MCF 10A (cell line): Measurements from ENCODE around the gene MSANTD3. TPM values are rescaled to one million over a fixed set of nuclear protein-coding genes. Genes with fewer than 3 reads are reported as not detected.

Experiments used
- BruUV-seq: library from RNA; stranded (reverse); fragments of 400-500 nt; replicated peaks from 2 replicates; lab custom pipeline; 2021; lab: Mats Ljungman, UMichigan
- CTCF ChIA-PET: fragments of 300-600 bp; sonication (Branson Sonifier 250); formaldehyde crosslinking; extraction: SDS; loops from one replicate; lab custom pipeline; 2021; ENCODE audit warnings: antibody characterized with exemption, inconsistent platforms; lab: Yijun Ruan, JAX
- POLR2A ChIA-PET: fragments of 300-600, 350-650 bp; sonication (Branson Sonifier 250); formaldehyde crosslinking; extraction: SDS; loops from one replicate; lab custom pipeline; 2020; ENCODE audit warnings: antibody characterized with exemption, inconsistent platforms; lab: Yijun Ruan, JAX
- DNase-seq: peaks from one replicate; pipeline ENCODE4 v3.0.0-alpha.2; 2018; ENCODE audit not compliant: unreplicated experiment
- H3K27ac Mint-ChIP-seq: one replicate; pipeline ENCODE4 v1.8.0; 2022; ENCODE audit warnings: mild to moderate bottlenecking, low read depth, mixed read lengths; ENCODE audit not compliant: unreplicated experiment
- H3K27me3 Mint-ChIP-seq: one replicate; pipeline ENCODE4 v1.8.0; 2022; ENCODE audit warnings: mixed read lengths; ENCODE audit not compliant: insufficient read depth, unreplicated experiment
- H3K36me3 Mint-ChIP-seq: one replicate; pipeline ENCODE4 v1.8.0; 2022; ENCODE audit warnings: mild to moderate bottlenecking, moderate library complexity, mixed read lengths; ENCODE audit not compliant: insufficient read depth, unreplicated experiment
- H3K4me1 Mint-ChIP-seq: one replicate; pipeline ENCODE4 v1.8.0; 2022; ENCODE audit warnings: mixed read lengths; ENCODE audit not compliant: insufficient read depth, unreplicated experiment
- H3K4me3 Mint-ChIP-seq: one replicate; pipeline ENCODE4 v1.8.0; 2022; ENCODE audit warnings: mild to moderate bottlenecking, moderate library complexity, mixed read lengths; ENCODE audit not compliant: unreplicated experiment
- H3K9me3 Mint-ChIP-seq: one replicate; pipeline ENCODE4 v1.8.0; 2022; ENCODE audit warnings: mixed read lengths; ENCODE audit not compliant: unreplicated experiment
- CTCF ChIP-seq: fragments of 200-600 bp; IDR thresholded peaks from one replicate; pipeline ENCODE4 v1.8.0; 2022; ENCODE audit warnings: antibody characterized with exemption, mild to moderate bottlenecking; ENCODE audit not compliant: unreplicated experiment
- intact Hi-C: fragments of 100-400 bp; cut with micrococcal nuclease; formaldehyde crosslinking; loops from 2 replicates; pipeline ENCODE4 v1.14.1; 2022
- total RNA-seq: library from RNA; stranded (reverse); gene quantifications from 2 replicates; pipeline ENCODE4 v1.2.3, GENCODE V29; 2022

The MSANTD3 gene
- total RNA-seq, 1 experiment from 2014 or later = 41.3 TPM

GRCh38 chr9:100428871-100429654 lies 2.1 kb downstream of the MSANTD3 start:
- TF ChIP-seq CTCF = no peak
- peak overlapping the region; percentile 68 for H3K27ac Mint-ChIP-seq
- BruUV-seq = TSS peak; percentile 90
- no peaks in the 10 kb centered on the region for H3K9me3 Mint-ChIP-seq
- DNase-seq = peak; percentile 97
- H3K4me1 Mint-ChIP-seq = peaks cover 49% of the 10 kb centered on the region
- H3K4me3 Mint-ChIP-seq = peak overlapping the region; percentile 69
- ChIA-PET CTCF (interaction anchor here (0.6 to 1.7 kb wide), 7 partner anchors 10 to 959 kb away, joined by 3 to 16 read pairs (median 4); no protein-coding TSS in a partner anchor), POLR2A (interaction anchor here (0.5 to 6.2 kb wide), 5 partner anchors 12 to 1324 kb away, joined by 3 to 143 read pairs (median 4); partner anchors contain the start of genes TEX10 and TGFBR1)
- peaks cover 17% of the 10 kb centered on the region for H3K36me3 Mint-ChIP-seq
- intact Hi-C loops = loop anchor here (2.0 to 5.0 kb wide), 3 partner anchors 76 to 607 kb away; partner anchors contain the start of genes NR4A3 and TEX10
- no peaks in the 10 kb centered on the region for H3K27me3 Mint-ChIP-seq

- Mint-ChIP-seq H3K4me1 (peaks cover 49% of the 10 kb centered on the region), H3K27ac (peak overlapping the region; percentile 68), H3K27me3 (no peaks in the 10 kb centered on the region), H3K36me3 (peaks cover 17% of the 10 kb centered on the region), H3K4me3 (no peak overlapping the region), H3K9me3 (no peaks in the 10 kb centered on the region)
- TF ChIP-seq CTCF = no peak
- BruUV-seq = no TSS peak
- POLR2A ChIA-PET = interaction anchor here (0.7 to 6.2 kb wide), 2 partner anchors 80 to 245 kb away, joined by 3 to 143 read pairs; partner anchors contain the start of gene TEX10
- CTCF ChIA-PET = interaction anchor here (0.6 to 1.7 kb wide), 2 partner anchors 8 to 67 kb away, joined by 3 to 16 read pairs; no protein-coding TSS in a partner anchor
- no peak for DNase-seq
- intact Hi-C loops = no loop called here
Observed at GRCh38 chr9:100430286-100430940, 3.5 kb downstream of the MSANTD3 start.

DNA sequence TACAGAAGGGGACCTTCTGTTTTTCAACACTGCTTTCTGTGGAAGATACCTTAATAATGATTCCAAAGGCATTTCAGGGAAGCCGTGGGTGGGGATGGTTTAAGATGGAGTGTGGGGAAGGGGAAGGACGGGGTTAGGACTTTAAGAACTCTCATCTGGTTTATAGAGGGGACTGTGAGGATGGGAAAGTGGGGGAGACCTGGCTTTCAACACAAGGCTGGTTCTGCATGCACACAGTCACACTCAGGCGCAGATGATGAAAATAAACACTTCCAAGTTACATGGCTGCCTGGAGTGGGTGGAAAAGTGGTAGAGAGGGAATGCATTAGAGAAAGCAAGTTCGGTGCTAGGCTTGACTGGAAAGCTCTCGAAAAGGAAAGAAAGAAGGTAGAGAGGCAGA lies 4.9 kb downstream of the MSANTD3 start:
- H3K27me3 Mint-ChIP-seq = no peaks in the 10 kb centered on the region
- H3K36me3 Mint-ChIP-seq = peaks cover 12% of the 10 kb centered on the region
- H3K9me3 Mint-ChIP-seq = no peaks in the 10 kb centered on the region
- H3K4me1 Mint-ChIP-seq = peaks cover 35% of the 10 kb centered on the region
- H3K4me3 Mint-ChIP-seq = no peak overlapping the region
- peak overlapping the region; percentile 43 for H3K27ac Mint-ChIP-seq
- no TSS peak for BruUV-seq
- ChIA-PET CTCF (interaction anchor here (0.8 to 1.3 kb wide), 4 partner anchors 8 to 108 kb away, joined by 3 to 4 read pairs (median 3); no protein-coding TSS in a partner anchor), POLR2A (interaction anchor here (1.0 kb wide), 1 partner anchor 79 kb away, joined by 3 read pairs; the partner anchor contains the start of gene TEX10)
- no peak for DNase-seq
- intact Hi-C loops = no loop called here
- TF ChIP-seq CTCF = no peak
